NCI-H526 treated with DMSO at 0.1 percent for 48 hours (cell line): Measurements from ENCODE around the gene SPINK8.
A peak's percentile ranks its signal among the peaks of the same experiment; 100 is the strongest.
"Not testable (repeated sequence)": the region's sequence is repeated elsewhere in the genome, so short reads cannot be mapped to it uniquely, and the experiment has no call there.

Experiments
- DNase-seq: peaks from one replicate; lab custom pipeline; 2025; lab: John Stamatoyannopoulos, UW

The SPINK8 gene

DNA sequence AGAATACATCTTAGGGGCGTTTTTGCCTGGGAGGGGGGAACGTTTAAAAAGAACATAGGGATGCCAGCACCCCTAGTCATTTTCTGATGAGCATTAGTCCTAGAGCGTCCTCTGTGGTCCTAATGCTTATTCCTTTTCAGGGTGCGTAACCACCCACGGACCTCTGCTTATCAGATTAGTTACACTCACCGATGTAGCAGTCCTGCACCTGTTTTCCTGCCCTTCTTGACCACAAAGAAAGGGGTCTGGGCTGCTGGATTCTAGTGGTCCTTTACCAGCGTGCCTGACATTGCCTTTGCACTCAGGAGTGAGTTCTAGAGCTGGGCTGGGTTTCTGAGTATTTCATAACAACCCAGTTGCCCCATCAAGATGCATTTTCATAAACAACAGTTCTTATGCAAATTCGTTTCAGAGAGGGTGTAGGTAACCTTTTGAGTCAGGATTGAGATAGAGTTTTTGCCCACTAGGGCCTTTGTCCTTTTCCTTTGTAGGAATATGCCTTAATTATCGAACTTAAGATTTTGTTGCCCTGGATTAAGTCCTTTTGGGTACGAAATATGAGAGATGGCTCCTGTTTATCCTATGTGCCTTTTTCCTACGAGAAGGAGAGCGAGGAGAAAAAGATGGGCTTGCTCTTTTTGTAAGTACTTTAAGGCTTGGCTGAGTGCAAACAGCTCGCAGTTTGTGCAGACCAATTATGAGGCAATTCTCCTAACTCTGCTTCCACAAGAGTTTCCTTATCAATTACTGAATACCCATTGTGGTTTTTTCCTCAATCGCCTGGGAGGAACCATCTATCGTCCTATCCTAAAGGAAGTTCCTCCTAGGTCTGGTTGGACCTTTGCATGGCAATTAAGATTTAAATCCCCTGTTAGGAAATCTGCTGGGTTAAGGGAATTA, at the start of gene SPINK8:
TSS of gene SPINK8 (minus strand) at position 316 of the 900 bp plus-strand sequence. CDS start 5,320 bp downstream, outside the sequence.
- DNase-seq: peak; percentile 7

DNA sequence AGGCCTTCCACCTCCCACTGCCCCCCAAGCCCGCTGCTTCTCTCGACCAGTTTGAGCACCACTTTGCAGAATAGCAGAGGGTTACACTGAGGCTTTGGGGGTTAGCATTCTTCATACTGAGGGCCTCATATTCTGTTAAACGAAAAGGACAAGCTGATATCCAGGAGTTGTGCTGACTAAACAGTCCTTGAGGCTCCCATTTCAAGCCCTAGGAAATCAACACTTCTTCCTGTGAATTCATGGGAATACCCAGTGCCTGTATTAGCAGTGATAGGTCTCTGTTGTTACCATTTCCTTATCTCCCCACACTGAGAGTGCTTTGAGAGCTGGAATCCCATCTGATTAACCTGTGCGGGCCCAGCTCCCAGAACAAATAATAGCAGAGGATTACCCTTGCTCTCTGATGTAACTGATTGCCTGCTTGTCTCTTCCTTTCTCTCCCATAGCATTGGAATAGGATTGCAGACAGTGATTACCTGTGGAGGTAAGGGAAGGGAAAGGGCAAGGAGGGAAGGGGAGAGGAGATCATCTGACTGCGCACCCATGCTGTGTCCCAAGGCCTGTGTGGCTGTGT, 39.5 kb upstream of the SPINK8 start:
- DNase-seq: no peak

DNA sequence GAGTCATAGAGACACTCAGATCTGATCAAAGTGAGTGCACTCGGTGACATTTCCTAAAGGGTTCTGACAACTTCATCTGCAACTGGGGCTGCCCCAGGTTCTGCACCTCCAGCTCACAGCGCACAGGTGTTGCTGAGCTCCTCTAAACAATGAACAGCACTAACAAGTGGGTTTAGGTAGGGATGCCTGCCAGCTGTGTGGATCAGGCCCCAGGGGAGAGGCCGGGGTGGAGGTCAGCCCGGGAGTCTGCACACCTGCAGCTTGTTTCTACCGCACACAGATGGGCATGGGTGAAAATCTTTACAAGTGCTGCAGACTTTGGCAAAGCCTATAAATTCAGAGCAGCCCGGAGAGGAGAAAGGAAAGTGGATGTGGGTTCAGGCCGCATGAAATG, 38.9 kb upstream of the SPINK8 start:
- DNase-seq: no peak

DNA sequence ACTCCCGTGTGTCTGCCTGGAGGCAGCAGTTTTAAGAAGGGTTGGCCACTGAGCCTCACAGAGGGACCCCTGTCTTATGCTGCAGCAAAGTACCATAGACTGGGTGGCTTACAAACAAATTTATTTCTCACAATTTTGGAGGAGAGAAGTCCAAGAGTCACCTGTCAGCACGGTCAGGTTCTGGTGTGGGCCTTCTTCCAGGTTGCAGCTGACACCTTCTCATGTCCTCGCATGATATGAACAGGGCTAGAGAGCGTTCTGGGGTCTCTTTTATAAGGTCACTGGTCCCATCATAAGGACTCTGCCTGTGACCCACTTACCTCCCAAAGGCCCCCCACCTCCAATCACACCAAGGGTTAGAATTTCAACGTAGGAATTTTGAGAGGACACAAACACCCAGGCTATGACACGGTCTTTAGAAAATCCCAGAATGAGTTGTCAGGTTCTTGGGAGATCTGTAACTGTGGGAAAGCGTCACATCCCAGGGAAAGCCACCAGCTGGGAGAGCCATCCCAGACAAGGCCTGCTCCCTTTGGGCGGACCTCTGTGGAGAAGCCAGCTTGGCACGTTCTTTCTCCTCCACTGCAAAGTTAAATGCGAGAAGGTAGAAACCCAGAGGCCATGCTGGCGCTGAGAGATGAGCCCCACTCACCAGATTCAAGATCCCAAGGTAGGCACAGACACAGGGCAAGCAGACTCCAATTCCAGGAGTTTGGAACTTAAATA, 38.4 kb upstream of the SPINK8 start, which contains the start of gene FBXW12:
TSS of gene FBXW12 (plus strand) at position 569 of the 726 bp plus-strand sequence. CDS start 549 bp downstream, outside the sequence.
- no peak for DNase-seq

DNA sequence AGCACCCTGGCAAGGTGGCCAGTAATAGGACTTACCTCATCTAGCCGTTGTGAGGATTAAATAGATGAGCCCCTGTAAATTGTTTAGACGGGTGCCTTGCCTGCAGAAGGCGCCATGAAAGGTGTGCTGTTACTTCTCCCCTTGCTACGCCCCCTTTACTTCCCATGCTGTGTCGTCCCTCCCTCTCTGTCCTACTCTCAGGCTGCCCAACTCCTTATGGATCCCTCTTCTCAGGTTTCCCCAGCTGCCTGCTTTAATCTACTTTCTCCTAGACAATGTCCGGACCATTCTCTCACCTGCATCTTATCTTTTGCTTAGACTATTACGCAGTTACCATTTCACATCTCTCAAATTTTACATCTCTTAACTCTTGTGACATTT, 36.9 kb upstream of the SPINK8 start:
- no peak for DNase-seq

DNA sequence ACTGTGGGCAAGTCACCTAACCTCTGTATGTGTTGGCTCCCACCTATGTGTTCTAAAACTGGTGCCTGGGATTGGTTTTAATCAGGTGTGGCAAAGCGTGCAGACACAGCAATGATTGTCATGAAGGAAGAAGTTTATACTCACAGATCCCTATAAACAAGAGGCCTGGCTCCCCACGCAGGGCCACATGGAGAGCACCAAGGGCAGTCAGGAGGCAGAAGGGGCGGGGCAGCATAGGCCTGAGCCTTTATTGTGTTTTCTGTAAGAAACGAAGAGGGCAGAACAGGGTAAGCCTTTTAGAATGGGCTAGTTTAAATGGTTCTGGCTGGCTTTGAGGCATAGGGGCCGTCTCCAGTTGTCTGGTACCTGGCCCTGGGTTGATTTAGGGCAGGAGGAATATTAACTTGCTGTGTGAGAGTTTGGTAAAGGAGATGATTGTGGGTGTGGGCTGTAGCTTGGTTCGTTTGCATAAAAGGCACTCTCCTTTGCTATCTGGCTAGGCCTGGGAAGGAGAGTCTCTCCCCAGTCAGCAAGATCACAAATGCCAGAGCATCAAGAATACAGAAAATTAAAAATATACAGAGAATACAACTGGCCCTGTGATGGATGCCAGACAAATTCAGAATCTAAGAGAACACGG, 36.4 kb upstream of the SPINK8 start:
- DNase-seq: no peak

DNA sequence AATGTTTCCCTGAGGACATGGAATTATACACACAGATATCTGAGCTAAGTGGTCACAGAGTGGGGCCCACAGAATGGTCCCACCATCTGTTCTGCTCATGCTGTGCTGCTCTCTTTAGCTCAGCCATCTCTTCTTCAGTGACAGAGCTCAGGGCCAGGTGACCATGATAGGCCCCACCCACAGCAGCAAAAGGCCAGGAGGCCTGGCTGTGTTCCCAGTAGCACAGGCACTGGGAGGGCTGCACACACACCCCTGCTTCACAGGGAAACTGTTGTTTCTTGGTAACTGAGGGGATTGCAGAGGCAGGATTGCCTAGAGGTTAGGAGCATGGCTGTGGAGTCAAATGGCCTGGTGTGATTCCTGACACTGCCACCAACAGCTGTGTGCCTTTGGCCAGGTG, 33.7 kb upstream of the SPINK8 start:
- DNase-seq: no peak

DNA sequence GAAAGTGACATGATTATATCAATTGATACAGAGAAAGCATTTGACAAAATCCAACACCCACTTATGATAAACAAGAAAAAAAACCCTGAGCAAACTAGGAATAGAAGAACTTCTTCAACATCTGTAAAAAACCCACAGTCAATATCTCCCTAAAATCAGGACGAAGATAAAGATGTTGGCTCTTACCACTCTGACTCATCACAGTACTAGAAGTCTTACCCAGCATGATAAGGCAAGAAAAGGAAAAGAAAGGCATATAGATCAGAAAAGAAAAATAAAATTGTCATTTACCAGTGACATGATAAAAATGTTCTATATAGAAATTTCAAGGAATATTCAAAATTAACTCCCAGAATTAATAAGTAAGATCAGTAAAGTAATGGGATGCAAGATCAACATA, 31.4 kb upstream of the SPINK8 start:
- no peak for DNase-seq

DNA sequence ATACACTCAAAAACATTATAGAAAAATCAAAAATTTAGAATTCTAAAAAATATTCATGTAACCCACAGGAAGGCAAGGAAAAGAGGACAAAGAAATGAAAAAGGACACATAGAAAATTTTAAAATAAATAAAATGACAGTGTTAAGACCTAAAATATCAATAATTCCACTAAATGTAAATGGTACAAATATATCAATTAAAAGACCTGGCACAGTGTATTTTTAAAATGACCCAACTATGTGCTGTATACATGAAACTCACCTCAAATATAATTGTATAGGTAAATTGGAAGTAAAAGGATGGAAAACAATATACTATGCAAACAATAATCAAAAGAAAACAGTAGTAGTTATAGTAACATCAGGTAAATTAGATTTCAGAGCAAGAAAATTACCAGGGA, 28.5 kb upstream of the SPINK8 start:
- DNase-seq: no peak

DNA sequence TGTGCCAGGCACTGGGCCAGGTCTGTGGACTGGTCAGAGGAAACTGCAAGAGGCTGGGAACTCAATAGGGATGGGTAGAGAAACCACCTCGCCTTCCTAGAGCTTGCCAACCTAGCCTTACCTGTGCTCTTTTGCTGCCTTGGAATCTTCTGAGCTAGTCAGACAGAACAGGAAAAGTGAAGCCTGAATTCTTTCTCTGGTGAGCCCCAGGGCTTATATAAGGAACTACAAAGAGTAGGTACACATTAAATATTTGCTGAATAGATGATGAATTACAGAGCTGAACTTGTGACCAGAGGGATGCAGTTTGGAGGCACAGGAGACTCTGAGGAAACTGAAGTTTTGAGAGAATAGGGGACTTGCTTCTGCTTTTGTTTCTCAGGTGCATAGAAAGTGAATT, 23.0 kb upstream of the SPINK8 start:
- no peak for DNase-seq

DNA sequence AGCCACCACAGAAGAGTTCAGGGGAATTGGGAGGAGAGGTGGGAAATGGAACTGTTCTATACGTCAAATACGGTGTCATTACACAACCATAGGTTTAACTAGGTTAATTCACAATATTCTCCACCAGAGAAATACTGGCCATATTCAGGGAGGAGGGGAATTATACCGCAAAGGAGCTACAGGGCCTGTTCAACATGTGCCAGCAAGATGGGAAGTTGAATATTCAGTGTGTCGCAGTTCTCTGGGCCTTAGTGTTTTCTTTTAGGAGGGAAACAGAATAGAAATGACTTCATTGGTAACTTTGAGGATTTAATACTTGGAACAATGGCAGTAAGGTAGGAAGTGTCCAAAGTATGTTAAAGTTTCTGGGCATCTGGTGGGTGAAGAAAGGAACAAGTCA, 20.5 kb upstream of the SPINK8 start:
- no peak for DNase-seq

DNA sequence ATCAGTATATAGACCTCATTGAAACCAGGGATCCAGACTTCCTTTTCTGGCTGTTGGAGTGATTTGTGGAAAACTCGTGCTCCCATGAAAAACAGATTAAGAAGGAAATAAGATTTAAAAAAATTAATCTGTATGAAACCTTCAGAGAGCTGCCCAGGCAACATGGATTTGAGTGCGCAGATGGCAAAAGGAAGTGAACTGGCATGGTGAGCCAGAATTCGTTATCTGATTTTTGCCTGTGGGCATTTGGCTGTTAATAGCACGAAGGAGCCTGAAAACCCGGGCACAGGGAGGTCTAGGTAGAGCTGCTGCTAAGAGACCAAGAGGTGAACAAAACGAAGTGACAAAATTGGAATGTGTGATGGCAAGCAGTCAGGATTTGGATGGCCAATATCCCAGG, 19.1 kb upstream of the SPINK8 start:
- DNase-seq: no peak

DNA sequence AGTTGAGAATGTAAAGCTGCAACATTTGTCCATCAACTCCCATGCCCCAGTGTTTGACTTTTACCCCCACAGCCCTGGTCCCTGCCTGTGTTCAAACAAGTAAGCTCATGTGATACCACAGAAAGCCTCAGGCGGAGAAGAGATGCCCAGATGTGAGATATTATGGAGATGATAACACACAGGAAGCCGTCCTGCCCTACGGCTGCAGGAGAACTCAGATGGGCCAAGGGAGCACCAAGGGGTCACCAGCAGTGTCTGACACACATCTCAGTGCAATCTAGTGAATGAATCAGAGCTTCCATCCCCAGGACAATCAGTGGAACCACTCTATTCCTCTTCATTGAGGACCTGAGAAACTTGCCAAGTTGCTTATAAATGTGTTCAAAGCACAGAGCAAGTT, 14.0 kb upstream of the SPINK8 start:
- DNase-seq: no peak

DNA sequence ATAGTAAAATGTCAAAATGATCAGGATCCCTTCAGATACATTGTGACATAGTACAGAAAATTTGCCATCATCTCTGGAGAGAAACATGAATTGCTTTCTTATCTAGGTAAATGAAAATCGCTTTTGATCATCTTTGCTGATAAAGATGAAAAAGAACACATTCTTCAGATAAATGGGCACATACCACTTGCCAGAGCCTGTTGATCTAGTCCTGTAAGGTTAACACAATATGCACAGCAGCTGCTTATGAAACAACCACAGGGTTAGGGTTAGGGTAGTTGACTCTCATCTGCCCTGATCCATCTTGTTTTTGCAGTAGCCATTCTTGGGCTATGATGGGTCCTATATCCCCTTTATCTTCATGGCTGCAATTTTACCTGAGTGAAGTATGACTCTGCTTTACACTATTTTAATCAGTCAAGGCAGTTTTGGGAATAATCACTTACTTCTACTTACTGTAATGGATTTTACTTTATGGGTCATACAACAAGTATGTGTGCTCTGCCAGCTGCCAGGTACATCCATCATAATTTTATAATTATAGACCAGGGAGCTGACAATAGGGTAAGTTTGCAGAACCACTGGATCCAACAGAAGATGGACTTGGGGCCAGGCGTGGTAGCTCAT, 12.6 kb upstream of the SPINK8 start:
- DNase-seq: no peak

DNA sequence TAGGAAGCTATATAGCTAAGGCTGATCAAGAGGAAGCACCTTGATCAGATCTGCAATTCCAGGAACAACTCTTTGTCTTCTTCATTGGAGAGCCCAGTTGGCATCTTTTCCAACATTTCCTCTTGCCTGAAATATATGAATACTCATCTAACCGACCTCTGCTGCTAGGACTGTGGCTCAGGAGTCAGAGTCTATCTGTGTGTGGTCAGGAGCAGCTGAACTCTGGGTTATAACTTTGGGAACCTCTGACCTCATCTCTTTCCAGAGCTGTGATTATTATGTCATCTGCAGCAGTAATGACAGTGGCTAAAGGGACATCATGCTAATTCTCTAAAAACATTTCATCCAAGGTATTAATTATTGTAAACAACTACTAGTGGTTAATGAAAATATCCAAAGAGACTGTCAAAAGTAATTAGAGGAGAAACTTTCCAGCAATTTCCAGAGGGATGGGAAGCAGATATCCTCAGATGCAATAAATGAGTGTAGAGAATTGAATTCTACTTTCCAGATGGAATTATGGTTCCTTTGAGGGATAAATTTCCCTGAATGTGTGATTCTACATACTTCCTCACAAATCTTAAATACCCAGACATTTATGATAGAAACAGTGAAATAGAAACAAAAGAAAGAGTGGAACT, 11.5 kb upstream of the SPINK8 start:
- DNase-seq: no peak

DNA sequence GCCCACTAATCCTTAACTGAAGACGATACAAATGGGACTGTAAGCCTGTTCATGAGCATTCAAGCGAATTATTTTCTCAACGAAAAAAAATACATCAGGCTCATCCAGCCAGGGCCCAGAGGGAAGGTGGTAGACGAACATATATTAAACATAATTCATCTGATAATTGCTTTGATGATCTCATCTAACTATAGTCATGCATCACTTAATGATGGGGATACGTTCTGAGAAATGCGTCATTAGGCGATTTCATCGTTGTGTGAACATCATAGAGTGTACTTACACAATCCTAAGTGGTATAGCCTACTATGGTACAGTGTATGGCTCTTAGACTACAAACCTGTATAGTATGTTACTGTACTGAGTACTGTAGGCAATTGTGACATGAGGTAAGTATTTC, 10.0 kb upstream of the SPINK8 start:
- no peak for DNase-seq

DNA sequence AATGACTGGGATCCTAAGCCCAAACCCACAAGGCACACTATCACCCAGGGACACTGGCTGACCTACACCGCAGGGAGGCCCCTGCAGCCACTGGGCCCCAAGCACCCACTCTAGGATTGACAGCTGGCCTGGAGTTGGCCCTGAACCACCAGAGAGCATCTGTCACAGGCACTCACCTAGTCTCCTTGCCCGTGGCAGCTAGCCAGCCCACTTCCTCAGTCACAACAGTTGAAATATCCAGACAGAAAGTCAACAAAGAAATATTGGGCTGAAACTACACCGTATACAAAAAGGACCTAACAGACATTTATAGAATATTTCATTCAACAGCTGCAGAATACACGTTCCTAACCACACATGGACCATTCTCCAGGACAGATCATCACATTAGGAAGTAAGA, 5.2 kb upstream of the SPINK8 start:
- DNase-seq: no peak

DNA sequence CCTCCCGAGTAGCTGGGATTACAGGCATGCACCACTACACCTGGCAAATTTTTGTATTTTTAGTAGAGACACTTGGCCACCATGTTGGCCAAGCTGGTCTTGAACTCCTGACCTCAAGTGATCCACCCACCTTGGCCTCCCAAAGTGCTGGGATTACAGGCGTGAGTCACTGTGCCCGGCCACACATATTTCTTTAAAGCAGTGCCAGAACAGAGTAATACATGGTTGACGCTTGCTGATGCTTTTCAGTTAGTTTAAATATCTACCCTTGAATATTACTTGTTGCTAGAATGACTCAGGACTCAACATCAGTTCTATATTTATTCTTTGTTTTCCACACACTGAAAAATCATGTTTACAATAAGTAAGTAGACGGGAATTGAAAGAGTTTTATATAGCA, 4.1 kb upstream of the SPINK8 start:
- not testable (repeated sequence) for DNase-seq

DNA sequence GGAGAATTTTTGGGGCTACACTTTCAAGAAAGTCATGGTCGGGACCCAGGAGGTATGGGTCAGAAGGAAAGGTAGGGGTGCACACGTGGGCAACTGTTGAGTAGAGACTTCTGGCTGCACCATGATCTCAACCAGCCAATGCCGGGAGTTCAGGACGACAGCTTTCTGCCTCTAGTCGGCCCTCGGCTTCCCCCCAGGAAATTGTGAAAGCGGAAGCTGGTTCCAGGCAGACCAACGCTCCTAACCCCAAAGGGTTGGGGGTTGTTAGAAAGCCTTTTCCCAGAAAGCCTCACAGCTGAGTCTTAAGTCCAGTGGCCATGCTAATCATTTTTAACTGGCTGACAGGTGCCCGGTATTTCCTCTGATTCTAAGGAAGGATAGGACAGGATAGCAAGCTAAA, 1.8 kb upstream of the SPINK8 start:
- not testable (repeated sequence) for DNase-seq

DNA sequence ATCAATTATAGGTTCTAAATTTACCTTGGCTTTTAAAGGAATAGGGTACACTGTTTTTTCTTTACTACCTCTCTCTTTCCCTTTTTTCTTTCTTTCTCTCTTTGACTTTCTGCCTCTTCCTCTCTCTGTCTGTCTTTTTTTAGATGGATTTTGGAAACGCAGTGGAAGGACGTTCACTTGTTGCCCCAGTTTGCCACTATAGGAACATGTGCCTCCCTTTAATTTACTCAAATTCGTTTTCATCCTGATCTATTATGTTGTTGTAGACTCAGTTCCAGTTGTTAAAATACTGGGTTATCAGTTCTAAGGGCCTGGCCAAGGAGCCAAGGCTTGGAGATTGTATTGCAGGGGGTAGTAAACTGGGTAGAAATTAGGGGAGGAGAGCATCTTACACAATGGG, 1.1 kb upstream of the SPINK8 start:
- no peak for DNase-seq

DNA sequence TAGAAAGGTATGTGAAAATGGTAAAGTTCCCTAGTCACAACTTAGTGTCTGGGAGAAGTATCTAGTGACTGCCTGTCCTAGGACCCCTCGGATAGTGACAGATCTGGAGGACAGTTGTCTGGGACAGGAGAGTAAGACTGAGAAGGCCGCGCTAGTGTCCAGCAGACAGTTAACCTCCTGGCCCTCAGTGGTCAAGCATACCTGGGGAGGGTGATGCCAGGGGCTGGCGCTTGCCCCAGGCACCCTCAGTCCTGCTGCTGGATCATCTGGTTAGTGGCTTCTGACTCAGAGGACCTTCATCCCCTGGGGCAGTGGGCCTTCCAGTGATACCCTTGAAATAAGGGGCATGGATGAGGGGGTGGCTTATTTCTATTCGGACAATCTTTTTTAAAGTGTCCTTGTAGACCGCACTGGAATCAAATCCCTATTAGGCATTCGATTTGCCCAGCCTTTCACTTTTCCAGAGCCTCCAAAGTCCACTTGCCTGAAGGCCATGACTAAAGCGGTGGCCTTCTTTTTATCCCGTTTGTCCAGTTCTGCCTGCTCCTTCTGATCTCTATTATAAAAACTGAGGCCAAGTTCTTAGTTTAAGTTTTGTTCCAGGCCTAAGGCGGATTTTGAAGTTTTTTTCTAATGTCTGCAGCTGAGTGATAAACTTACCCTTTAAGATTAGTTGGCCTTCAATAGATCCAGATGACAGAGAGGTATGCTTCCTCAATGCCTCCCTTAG, 1.6 kb downstream of the SPINK8 start:
- not testable (repeated sequence) for DNase-seq
